Smooth muscle cell (in vitro differentiated cells): ENCODE results near the gene GOLGA8R. TPM values are rescaled to one million over a fixed set of nuclear protein-coding genes. Genes with fewer than 3 reads are reported as not detected.
"Not testable (repeated sequence)": the region's sequence is repeated elsewhere in the genome, so short reads cannot be mapped to it uniquely, and the experiment has no call there.

ENCODE experiments used
- DNase-seq: peaks from one replicate; lab custom pipeline; 2025; ENCODE audit not compliant: unreplicated experiment; lab: John Stamatoyannopoulos, UW
- H2AFZ ChIP-seq: fragments of 200-600 bp; sonication (generic); 2 replicates; pipeline ENCODE4 v1.6.0; 2016; ENCODE audit warnings: antibody characterized with exemption, low read depth, mild to moderate bottlenecking
- H3F3A ChIP-seq: fragments of 200-600 bp; sonication (generic); 2 replicates; pipeline ENCODE4 v1.6.0; 2017; ENCODE audit warnings: antibody characterized with exemption, low read depth
- H3K27ac ChIP-seq: fragments of 200-600 bp; sonication (generic); 2 replicates; pipeline ENCODE4 v1.5.1; 2016; ENCODE audit warnings: low read depth, mild to moderate bottlenecking
- H3K27me3 ChIP-seq: fragments of 200-600 bp; sonication (generic); 2 replicates; pipeline ENCODE4 v1.6.1; 2016; ENCODE audit warnings: low read depth, mild to moderate bottlenecking
- H3K36me3 ChIP-seq: fragments of 200-600 bp; sonication (generic); 2 replicates; pipeline ENCODE4 v1.5.1; 2016; ENCODE audit warnings: low read depth
- H3K4me1 ChIP-seq: fragments of 200-600 bp; sonication (generic); 2 replicates; pipeline ENCODE4 v1.5.1; 2016; ENCODE audit warnings: low read depth
- H3K4me2 ChIP-seq: fragments of 200-600 bp; sonication (generic); 2 replicates; pipeline ENCODE4 v1.6.0; 2016; ENCODE audit warnings: mild to moderate bottlenecking
- H3K4me3 ChIP-seq: fragments of 200-600 bp; sonication (generic); 2 replicates; pipeline ENCODE4 v1.5.1; 2016; ENCODE audit warnings: mild to moderate bottlenecking
- H3K79me2 ChIP-seq: fragments of 200-600 bp; sonication (generic); 2 replicates; pipeline ENCODE4 v1.6.0; 2016; ENCODE audit warnings: low read depth, mild to moderate bottlenecking
- H3K9ac ChIP-seq: fragments of 200-600 bp; sonication (generic); 2 replicates; pipeline ENCODE4 v1.6.0; 2016; ENCODE audit warnings: low read depth
- H3K9me3 ChIP-seq: fragments of 200-600 bp; sonication (generic); replicated peaks from 2 replicates; pipeline ENCODE4 v1.5.1; 2016; ENCODE audit warnings: low read depth
- H4K20me1 ChIP-seq: fragments of 200-600 bp; sonication (generic); 2 replicates; pipeline ENCODE4 v1.6.0; 2016; ENCODE audit warnings: low read depth
- WGBS: methylation state at CpG from one replicate; pipeline ENCODE4 v1.1.7; 2016; ENCODE audit warnings: low lambda C conversion rate; 5-methylcytosine and 5-hydroxymethylcytosine counted together
- polyA plus RNA-seq: library from polyadenylated mRNA; unstranded; fragments of >200 nt; fragmentation: Nextera tagmentation; extraction: Ambion mirVana; gene quantifications from 2 replicates; pipeline ENCODE4 v1.2.1, GENCODE V29; 2016
- small RNA-seq: library from RNA; depleted of rRNA; stranded (forward); fragments of <200 nt; gene quantifications from one replicate; pipeline ENCODE3, GENCODE V24; 2014
- total RNA-seq: library from RNA; depleted of rRNA; stranded (reverse); fragments of >200 nt; gene quantifications from 2 replicates; pipeline ENCODE4 v1.2.3, GENCODE V29; 2014

Gene GOLGA8R
- total and polyA plus RNA-seq, 2 experiments from 2014 or later: 0.49 TPM; not detected in 1

- H3K4me3 ChIP-seq, H4K20me1 ChIP-seq, H3K36me3 ChIP-seq, H3K27ac ChIP-seq, H3K4me1 ChIP-seq, H3K4me2 ChIP-seq, DNase-seq, H3K9me3 ChIP-seq, H3K9ac ChIP-seq, H2AFZ ChIP-seq, H3K79me2 ChIP-seq, H3F3A ChIP-seq, H3K27me3 ChIP-seq: not testable (repeated sequence)
- 81% methylated on average over 6 of the region's 10 CpGs for WGBS
These were observed 39.2 kb downstream of the GOLGA8R start for GRCh38 chr15:30374862-30375261.

GRCh38 chr15:30368271-30368670, 45.8 kb downstream of the GOLGA8R start:
- H2AFZ ChIP-seq, H3K4me3 ChIP-seq, H3K9me3 ChIP-seq, DNase-seq, H3K27ac ChIP-seq, H3F3A ChIP-seq, H3K79me2 ChIP-seq, H4K20me1 ChIP-seq, H3K36me3 ChIP-seq, H3K9ac ChIP-seq, H3K27me3 ChIP-seq, H3K4me1 ChIP-seq, H3K4me2 ChIP-seq: not testable (repeated sequence)
- WGBS: no CpG with 5 or more reads among the region's 3 CpGs

GRCh38 chr15:30367246-30367645, 46.8 kb downstream of the GOLGA8R start:
- WGBS: 96% methylated on average over 14 of the region's 17 CpGs
- not testable (repeated sequence) for H3K79me2 ChIP-seq, H3F3A ChIP-seq, H2AFZ ChIP-seq, H3K4me2 ChIP-seq, H3K27me3 ChIP-seq, H4K20me1 ChIP-seq, H3K9me3 ChIP-seq, H3K27ac ChIP-seq, H3K4me1 ChIP-seq, H3K9ac ChIP-seq, DNase-seq, H3K36me3 ChIP-seq, H3K4me3 ChIP-seq

DNA sequence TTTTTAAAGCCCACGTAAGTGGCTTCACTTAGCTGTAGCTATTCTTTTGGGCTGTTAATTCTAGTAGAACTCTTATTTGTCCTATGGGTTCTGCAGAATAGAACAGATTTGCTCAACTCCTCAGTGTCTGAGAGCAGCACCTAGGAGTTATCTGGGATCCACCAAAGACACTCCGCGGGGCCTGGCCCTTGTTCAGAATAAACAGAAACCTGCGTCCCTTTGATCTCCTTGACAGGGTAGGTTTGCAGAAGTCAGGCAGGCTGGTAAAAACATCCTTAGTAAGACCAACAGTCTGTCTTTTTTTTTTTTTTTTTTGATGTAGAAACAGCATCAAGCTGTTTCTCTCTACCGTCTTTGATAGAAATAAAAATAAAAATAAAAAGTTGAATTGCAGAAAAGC, 52.7 kb downstream of the GOLGA8R start:
- H3K27ac ChIP-seq, H3K36me3 ChIP-seq, H3K4me3 ChIP-seq, H3K27me3 ChIP-seq, H3K79me2 ChIP-seq, H3F3A ChIP-seq, H2AFZ ChIP-seq, H3K9ac ChIP-seq, H3K4me2 ChIP-seq, DNase-seq, H3K9me3 ChIP-seq, H4K20me1 ChIP-seq, H3K4me1 ChIP-seq: not testable (repeated sequence)
- WGBS: 96% methylated on average over 4 of the region's 5 CpGs

- not testable (repeated sequence) for H3F3A ChIP-seq, H3K27ac ChIP-seq, H3K79me2 ChIP-seq, H4K20me1 ChIP-seq, H3K27me3 ChIP-seq, DNase-seq, H3K9ac ChIP-seq, H3K36me3 ChIP-seq, H3K4me3 ChIP-seq, H3K4me2 ChIP-seq, H3K9me3 ChIP-seq, H2AFZ ChIP-seq, H3K4me1 ChIP-seq
- no CpG with 5 or more reads among the region's 2 CpGs for WGBS
These were observed 53.1 kb downstream of the GOLGA8R start for GRCh38 chr15:30360990-30361389.

GRCh38 chr15:30355043-30355442, 59.0 kb downstream of the GOLGA8R start:
- not testable (repeated sequence) for H2AFZ ChIP-seq, H3K4me2 ChIP-seq, H3K36me3 ChIP-seq, H3K4me1 ChIP-seq, H4K20me1 ChIP-seq, H3F3A ChIP-seq, H3K4me3 ChIP-seq, DNase-seq, H3K79me2 ChIP-seq, H3K27me3 ChIP-seq, H3K27ac ChIP-seq, H3K9ac ChIP-seq, H3K9me3 ChIP-seq
- 83% methylated on average over 4 of the region's 6 CpGs for WGBS

Small RNA genes lying within 50 kb of the gene (small RNA-seq; reads per million reads assigned to genes)
- gene AC019322.2: not detected
- gene RF00019: not detected
- not detected for gene RF00096
- gene RN7SL196P: not detected

Other genes starting within 250 kb of the GOLGA8R start
- gene CHRFAM7A, start 20.7 kb downstream of the GOLGA8R start, total RNA-seq: 0.31 TPM in 1 of 2 replicates, not detected in the other
- gene CHRFAM7A, start 20.7 kb downstream of the GOLGA8R start, polyA plus RNA-seq: not detected in 2 replicates
- gene GOLGA8Q, start 137.8 kb upstream of the GOLGA8R start, total RNA-seq: not detected in 2 replicates
- not detected in 2 replicates for gene GOLGA8Q, start 137.8 kb upstream of the GOLGA8R start, polyA plus RNA-seq
- gene GOLGA8H, start 189.8 kb upstream of the GOLGA8R start, total RNA-seq: 0.27 TPM in 1 of 2 replicates, not detected in the other
- not detected in 2 replicates for gene GOLGA8H, start 189.8 kb upstream of the GOLGA8R start, polyA plus RNA-seq